EL (cell line): ENCODE measurements around the gene FAHD2A.
"Not testable (repeated sequence)": the region's sequence is repeated elsewhere in the genome, so short reads cannot be mapped to it uniquely, and the experiment has no call there.

Experiments used
- DNase-seq: peaks from one replicate; pipeline ENCODE4 v3.0.0-alpha.2; 2016

FAHD2A gene

DNA sequence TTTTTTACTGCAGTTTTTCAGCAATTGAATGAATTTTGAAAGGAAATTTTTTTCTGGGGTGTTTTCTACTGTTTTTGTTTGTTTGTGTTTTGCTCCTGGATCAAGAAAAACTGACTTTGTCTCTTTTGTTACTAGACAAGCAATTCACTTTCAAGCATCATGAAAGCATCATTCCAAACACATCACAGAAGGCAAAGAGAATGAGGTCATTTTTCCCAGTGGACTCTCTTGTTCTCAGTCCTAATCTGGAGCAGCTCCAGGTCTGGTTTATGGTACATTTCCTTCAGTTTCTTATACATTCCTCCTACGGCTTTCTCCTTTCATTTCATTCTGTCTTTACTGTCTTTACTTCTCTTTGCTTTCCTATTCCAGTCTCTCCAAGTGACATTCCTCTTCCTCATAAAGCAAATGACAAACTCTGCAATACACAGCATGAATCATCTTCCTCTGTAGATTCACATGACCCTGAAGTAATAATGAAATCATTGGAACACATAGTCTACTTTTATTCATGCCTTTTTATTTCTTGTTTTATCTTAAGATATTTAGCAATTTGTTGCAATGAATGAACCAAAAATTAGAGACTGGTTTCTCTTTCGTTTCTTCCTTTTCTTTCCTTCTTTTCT lies 40.1 kb downstream of the FAHD2A start:
- DNase-seq: not testable (repeated sequence)

DNA sequence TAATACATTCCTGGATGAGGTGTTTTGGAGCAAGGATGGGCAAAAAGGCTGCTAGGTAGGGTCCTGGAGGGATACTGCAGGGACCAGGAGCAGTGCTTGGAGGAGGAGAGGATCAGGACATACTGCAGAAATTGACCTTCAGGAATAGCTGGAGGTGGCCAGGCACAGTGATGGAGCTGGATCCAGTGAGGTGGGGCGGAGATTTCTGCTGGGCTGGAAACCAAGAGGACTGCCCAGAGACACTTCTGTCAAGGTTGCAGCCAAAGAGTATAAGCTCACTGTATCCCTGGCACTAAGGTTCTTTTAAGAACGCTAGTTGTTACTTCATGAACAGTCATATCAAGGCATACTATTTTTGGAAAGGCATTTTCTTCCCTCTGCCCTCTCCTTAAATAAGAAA lies 42.8 kb downstream of the FAHD2A start:
- DNase-seq: not testable (repeated sequence)

DNA sequence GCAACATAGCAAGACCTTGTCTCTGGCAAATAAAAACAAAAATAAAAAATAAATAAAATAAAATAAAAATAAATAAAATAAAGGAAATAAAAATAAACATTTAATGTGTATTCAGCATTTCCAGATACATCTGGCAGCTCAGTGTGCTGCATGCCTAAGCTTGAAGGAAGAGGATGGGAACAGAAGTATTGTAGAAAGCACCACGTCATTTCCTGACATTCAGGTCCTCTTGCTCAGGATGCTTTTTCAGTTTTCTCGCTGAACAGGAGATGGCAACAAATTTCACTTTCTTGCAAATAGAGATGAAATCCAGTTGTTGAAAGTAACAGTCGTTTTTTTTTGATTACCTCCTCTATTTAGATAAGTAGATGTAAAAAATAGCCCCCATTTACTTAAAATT lies 60.8 kb downstream of the FAHD2A start:
- not testable (repeated sequence) for DNase-seq
